Embryonic facial prominence (tissue), 1 donor: ENCODE data around the gene UMODL1.

ENCODE experiments used
- DNase-seq: peaks from one replicate; pipeline ENCODE4 v3.0.0-alpha.2; 2016; ENCODE audit errors: extremely low spot score

Gene UMODL1

DNA sequence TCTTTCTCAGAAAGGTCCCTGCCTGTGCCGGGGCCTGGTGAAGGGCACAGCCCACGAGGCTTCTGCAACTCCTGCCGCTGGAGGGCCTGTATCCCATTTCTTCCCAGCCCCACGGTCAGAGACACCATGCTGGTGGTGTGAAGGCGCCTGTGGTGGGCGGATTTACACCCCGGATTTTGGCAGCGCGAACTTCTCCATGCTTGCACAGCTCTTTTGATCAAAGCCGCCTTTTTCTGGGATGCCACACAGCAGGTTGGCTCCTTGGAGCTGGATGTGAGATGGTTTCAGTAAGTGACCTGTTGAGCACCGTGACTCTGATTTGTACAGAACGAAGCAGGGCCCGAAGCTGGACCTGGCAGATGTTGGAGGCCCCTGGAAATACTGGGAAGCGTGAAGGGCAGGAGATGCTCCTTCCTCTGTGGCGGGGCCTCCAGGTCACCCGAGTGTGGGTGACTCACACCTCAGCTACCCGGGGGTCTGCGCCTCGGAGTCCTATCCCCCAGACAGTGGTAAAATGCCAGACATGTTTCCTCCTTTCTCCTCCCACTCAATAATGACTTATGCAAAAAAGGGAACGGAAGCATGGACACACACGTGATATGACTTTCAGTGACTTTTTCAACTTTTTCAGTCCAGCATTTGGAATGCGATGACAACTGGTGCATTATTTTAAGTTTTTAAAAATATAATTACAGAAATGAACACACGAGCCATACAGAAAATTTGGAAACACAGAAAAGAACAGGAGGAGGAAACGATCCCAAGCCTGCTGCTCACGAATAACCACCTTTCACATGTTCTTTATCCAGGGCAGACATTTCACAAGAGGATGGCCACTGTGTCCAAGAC lies 9.0 kb downstream of the UMODL1 start:
- DNase-seq, result no peak

DNA sequence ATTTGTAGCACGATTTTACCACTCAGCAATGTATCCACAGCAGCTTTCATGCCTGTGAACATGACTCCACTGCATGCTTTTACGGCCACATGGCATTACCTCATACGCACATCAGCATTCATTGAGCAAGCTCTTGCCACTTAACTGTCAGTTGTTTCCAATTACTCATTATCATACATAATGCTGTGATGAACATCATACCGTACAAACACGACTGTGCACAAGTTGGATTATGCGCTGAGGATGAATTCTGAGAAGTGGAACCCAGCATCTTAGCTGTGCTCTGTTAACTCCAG lies 9.6 kb downstream of the UMODL1 start:
- no peak for DNase-seq

DNA sequence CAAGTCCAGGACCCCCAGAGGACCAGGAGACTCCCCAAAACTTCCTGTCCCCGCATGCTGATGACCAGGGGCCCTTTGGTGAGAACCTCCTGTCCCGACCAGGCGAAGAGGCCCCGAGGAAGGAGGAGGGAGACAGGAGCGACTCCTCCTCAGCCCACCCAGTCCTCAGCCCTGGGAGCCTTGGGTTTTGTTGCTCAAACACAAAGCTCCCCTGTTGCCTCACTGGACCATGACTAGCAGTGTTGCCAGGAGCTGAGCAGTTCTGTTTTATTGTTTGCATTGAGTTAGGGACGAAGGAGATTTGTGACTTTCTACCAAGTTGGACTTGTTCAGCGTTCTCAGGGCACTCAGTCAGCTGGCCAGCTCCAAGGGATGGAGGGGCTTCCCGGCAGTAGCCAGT lies 10.0 kb downstream of the UMODL1 start:
- DNase-seq, result no peak

DNA sequence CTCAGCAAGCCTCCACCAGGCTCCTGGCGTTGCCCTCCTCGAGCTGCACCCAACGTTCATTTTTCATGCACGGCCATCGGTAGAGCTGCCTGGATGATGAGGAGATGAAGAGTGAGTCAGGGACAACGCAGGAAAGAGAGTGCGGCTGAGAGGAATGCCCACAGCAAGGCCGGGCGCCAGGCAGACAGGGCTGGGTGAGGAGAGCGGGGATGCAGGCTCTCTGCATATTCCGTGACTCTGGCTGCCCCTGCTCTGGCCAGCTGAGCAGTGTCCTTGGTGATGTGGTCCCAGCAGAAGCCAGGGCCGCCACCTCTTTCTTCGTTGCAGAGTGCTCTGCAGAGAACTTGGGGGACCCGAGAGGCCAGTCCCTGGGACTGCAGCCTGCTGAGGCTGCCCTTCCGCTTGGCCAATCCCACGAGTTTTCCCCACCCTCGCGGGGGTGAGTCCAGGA lies 10.8 kb downstream of the UMODL1 start:
- DNase-seq, result no peak

DNA sequence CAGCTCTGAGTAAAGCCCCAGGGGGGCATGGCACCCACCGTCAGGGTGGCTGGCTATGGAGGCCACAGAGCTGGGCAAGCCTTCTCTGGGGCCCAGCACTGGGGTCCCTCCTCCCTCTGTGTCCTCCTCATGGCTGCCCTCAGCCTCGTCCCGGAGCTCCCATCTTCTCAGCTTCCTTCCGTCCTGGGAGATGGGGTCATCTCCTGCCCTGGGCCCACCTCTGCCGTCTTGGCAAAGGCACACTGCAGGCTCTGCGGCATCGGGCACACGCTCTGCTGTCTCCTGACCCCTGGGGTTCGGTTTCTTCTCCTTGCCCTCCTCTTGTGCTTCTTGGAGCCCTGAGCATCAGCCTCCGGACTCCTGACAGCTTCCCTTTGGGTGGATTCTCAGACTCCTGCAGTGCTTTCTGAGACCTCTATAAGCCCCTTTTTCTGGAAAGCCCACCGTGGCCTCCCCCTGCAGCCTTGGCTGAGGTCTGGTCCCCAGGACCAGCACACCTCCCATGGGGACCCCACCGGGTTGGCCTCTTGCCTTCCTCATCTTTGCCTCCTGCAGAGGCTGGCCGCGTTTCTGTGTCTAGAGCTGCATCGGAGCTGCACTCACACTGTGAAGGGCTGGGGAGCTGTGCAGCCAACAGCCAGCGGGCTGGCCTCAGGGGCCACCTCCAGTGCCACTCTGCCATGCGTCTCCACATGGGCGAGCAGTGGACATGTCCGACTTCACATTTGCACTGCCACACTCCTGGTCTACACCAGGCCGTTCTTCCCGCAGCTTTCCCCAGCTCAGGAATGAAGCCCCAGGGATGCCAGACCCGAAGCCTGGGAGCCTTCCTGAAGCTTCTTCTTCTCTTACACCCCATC lies 11.6 kb downstream of the UMODL1 start:
- DNase-seq, result no peak

DNA sequence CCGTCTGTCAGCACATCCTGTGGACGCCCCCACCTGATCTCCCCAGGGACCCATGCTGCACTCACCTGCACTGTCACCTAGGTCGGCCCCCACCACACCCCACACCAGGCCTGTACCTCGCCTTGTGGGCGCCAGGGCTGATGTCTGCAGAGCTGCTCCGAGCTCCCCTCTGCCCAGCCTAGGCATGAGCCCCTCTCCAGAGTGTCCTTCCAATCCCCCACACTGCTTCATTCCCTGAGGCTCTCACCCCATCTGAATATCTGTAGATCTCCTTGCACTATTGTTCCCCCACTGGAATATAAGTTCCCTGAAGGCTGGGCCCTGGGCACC lies 12.2 kb downstream of the UMODL1 start:
- no peak for DNase-seq

DNA sequence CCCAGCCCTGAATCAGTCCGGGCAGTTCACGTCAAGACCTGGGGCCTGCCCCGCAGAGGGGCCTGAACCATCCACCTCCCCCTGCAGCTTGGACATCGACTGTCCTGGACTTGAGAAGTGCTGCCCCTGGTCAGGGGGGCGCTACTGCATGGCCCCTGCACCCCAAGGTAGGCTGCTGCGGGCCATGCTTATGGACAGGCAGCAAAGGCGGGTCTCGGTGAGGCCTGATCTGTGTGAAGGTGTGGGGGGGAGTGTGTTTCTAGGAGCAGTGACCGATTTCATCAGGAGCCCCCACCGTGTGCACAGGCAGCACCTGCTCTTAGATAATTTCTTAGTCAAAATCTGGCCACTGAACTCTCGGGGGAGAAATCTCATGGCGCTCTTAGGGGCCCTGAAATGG lies 13.0 kb downstream of the UMODL1 start:
- DNase-seq, result no peak

DNA sequence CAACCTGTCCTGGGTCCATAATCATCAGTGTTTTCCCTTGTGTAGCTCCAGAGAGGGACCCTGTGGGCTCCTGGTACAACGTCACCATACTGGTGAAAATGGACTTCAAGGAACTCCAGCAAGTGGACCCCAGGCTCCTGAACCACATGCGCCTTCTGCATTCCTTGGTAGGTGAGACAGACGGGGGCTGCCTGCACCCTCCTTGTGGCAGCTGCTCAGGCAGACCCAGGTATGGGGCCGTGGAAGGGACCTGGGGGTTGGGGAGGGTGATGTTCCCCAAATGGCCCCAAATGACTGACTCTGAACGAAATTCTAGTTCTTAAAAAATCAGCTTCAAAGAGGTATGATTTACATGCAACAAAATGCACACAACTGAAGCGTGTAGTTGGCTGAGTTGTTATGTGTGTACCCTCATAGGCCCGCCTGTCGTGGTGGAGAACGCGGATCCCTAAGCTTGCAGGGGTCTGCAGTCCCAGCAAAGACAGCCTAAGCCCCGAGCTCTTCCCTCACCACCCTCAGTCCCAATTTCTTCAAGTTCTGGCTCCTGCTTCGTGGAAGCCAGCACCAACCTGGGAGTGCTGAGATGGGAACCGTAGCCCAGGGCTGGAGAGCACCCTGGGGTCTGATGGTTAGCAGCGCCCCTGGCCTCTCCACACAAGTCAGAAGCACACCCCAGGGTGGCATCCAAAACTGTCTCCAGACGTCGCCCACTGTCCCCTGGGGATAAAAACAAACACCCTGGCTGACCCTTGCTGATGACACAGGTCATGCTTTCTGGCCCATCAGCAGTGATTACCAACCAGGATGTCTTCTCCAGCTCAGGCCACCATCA lies 14.3 kb downstream of the UMODL1 start:
- no peak for DNase-seq

DNA sequence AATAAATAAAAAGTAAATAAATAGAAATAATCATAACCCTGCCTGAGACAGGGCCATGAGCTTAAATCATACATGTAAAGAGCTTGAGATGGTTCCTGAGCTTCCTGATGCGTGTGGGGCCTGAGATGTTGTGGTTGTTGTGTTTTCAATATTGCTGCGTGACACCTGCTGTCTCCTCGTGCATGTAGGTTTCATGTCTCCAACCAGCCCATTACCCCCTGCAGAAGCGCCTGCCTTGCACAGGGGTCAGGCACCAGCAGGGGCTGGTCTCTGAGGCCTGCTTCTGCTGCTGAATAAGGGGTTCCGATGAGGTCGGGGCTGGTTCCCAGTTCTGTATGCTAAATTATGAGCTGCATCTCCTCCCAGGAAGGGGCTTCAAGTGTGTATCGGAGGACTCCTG lies 15.9 kb downstream of the UMODL1 start:
- DNase-seq, result no peak

DNA sequence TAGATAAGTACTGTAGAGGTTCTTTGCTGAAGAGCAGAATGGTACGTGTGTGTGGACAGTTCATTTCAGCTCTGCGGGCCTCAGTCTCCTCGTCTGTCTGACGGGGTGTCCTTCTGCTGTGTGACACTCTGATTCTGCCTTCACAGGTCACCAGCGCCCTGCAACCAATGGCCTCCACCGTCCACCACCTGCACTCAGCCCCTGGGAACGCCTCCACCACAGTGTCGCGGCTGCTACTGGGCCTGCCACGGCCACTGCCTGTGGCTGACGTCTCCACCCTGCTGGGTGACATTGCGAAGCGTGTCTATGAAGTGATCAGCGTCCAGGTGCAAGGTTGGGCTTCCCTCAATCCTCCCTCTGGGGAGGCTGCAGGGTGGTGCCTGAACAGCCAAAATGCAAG lies 17.0 kb downstream of the UMODL1 start:
- no peak for DNase-seq

DNA sequence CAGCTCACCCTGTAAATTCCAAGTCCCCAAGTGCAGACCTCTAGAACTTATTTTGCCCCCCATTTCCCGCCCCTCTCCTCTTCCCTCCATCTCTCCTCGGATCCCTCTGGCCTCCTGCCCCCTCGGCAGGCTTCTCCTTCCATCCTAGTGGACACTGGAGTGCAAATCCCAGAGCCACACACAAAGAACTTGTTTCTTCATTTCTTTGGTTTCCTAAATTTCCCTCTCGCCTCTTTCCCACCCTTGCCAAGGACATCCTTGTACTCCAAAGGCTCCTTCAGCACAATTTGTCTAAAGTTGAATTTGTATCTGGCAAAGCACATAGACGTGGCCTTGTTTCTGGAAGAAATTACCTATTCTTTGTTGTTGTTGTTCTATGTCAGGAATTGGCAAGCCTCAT lies 17.5 kb downstream of the UMODL1 start:
- no peak for DNase-seq

DNA sequence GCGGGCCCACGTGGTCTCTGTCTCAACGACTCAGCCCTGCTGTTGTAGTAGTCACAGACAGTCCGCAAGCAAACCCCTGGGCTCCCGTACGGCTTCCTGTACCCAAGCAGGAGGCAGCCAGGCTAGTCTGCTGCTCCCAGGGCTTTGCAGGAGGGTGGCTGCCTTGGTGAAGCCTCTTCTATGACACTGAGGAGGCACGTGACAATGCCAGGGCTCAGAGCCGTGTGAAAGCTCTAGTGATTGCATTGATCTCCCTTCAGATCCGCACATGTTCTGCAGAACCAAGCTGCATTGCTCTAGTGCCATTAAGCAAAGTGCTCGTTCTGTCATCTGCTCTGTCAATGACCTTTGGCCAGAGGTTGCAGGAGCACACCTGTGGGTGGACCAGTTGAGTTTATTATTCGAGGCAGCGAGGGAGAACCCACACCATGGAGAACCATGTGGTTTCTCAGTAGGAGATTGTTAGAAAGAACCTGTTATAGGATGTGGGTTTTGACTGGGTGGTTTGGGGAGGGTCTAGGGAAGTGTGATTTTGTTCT lies 18.0 kb downstream of the UMODL1 start:
- DNase-seq, result no peak

DNA sequence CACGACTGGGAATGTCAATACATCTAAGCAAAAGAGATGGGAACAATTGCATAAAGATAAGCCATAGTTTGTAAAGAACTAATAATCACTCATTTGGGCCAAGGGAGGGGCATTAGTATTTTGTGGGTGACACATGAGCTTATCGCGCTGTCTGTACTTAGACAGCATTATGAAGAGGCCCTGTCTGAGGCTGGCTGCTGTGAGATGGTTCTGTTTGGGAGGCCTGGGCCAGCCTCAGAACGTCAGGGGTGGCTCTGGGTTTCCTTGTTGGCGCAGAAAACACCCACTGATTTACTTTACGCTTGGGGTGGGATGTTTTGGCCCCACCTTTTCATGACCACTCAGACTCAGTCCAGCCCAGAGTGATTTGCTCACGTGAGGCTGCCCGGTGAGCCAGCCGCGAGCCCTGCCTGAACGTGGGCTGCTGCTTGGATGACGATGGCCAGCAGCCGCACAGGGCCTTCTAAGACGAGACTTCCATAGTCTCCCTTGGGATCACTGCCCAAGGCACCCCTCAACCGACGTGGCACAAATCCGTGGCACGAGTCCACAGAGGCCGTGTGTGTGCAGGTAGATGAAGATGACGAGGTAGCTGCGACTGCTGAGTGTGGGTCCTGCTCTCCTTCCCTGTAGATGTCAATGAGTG lies 18.7 kb downstream of the UMODL1 start:
- DNase-seq, result no peak

DNA sequence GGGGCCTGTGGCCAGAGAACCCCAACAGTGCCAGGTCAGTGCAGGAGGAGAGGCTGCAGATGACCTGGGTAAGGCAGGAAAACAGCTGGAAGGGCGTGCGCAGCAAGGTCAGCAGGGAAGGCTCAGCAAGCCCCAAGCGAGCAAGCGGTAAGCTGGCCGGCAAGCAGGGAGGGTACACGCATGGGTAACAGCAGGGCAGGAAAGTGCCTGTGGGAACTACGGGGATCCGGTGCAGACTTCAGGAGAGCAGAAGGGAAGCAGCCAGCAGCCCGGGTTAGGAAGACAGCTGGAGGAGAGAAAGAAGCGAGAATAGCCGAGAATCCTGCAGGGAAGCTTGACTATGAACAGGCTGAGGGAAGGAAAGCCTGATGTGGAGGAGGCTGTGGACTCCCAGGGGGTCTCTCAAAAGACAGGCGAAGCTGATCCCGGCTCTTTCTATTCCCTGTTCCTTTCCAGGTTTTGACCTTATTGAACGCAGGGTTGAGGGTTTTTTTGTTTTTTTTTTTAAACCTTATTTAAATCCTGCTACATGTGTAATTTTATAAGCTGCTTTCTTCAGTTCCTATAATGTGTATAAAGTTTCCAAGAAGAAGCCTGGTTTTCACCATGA lies 20.9 kb downstream of the UMODL1 start:
- no peak for DNase-seq

DNA sequence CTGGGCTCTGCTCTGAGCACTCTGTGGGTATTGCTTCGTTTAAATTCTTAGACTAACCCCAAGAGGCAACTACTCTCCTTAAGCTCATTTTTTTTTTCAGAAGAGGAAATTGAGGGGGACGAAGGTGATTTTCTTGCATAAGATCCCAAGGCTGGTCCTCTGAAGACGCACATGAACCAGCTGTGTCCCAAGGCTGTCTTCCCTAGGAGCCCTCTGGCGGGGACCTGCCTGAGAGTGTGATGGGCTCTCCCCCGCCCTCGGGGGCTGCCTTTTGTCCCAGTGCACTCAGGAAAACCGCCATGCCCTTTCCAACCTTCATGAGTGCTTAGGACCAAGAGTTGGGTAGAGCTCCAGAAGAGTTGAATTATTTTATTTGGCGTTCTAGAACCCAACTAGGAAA lies 21.7 kb downstream of the UMODL1 start:
- DNase-seq, result no peak

DNA sequence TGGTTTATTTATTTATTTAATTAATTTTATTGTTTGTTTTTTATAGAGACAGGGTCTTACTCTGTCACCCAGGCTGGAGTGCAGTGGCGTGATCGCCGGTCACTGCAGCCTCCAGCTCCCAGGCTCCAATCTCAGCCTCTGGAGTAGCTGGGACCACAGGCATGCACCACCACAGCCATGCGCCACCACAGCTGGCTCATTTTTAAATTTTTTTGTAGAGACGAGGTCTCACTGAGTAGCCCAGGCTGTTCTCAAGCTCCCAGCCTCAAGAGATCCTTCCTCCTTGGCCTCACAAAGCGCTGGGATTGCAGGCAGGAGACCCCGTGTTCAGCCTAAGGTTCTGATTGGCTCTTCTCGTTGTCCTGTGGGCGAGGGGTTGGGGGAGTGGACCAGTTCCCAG lies 22.1 kb downstream of the UMODL1 start:
- no peak for DNase-seq

DNA sequence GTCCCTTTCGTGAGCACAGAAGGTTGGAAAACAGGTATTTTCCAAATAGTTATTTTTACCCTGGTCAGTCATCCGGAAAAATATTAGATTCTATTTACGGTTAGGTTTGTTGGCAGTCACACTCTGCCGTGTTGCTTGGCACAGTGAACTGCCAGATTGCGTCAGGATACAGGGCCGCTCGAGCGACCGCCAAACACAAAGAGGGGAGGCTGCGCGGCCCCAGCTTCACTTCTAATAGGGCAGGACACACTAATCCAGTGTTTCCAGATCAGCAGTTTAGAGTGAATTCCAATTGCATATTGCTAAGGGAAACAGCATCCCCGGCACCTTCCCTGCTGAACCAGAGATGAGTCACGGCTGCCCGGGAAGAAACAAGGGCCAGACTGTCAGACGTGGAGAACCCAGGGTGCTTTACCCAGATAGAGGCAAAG lies 22.9 kb downstream of the UMODL1 start:
- no peak for DNase-seq

DNA sequence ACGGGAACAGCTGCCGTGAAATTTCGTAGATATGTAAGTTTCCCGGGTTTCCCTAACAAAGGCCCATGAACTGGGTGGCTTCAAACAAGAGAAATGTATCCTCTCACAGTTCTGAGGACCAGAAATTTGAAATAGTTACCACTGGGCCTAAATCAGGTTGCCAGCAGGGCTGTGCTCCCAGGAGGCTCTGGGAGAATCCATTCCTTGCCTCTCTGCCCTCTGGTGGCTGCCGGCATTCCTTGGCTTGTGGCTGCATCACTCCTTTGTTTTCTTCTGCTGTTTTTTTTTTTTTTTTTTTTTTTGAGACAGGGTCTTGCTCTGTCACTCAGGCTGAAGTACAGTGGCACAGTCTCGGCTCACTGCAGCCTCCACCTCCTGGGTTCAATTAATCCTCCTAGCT lies 23.7 kb downstream of the UMODL1 start:
- no peak for DNase-seq

DNA sequence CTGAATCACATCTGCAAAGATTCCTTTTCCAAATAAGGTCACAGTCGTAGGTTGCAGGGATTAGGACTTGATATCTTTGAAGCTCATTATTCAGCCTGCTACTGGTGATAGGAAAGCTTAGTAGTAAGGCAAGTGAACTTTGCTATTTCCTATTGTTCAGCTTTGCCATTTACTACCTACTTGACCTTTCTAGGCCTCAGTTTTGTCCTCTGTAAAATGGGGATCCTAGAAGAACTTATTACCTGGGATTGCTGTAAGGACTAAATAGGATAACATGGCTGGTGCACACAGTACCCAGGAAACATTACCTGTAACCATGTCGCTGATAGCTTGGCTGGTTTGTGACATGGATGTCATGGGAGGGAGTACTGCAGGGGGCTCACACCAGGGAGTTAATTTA lies 24.5 kb downstream of the UMODL1 start:
- DNase-seq, result no peak

DNA sequence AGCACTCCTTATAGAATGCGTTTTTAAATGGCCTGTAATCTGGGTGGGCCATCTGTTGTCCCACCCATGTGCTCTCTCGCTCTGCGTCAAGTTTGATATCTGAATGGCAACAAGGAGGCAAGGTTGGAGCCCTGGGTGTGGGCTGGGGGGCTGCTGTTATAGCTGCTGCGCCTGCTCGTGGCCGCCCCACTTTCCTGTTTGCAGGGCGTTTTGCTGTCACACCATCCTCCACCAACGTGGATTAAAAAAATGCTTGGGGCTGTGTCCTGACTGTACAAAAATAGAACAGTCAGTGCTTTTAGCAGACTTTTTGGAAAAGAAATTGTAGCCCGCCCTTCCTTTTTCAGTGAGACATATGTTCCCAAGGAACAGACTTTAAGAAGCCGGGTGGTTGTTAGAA lies 25.4 kb downstream of the UMODL1 start:
- DNase-seq, result no peak

DNA sequence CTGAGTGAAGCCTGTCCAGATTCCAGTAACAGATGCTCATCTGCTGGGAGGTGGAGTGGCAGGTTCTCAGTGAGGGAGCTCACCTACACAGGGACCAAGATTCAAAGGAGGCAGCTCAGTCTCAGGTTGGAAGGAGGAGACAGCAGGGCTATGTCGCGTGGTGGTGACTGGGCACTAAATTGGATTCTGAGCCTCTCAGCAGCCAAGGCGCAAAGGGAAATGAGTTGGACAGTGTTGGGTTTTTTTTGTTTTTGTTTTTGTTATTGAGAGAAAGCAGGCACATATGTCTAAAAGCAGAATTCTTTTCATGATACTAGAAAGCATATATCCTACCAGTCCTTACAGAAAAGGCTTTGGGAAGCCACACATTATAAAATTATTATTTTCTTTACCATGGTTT lies 26.2 kb downstream of the UMODL1 start:
- no peak for DNase-seq
